ES-I3 (cell line): ENCODE results near the gene NFIC.
"Not testable (repeated sequence)": the region's sequence is repeated elsewhere in the genome, so short reads cannot be mapped to it uniquely, and the experiment has no call there.

Experiments
- H3K36me3 ChIP-seq: 2 replicates; pipeline ENCODE4 v1.6.1; 2013; ENCODE audit warnings: mild to moderate bottlenecking, low read length, control low read depth, moderate library complexity; ENCODE audit not compliant: insufficient read depth
- H3K4me1 ChIP-seq: 2 replicates; pipeline ENCODE4 v1.6.1; 2013; ENCODE audit warnings: mild to moderate bottlenecking, control low read depth, low read length; ENCODE audit not compliant: insufficient read depth
- H3K9ac ChIP-seq: 2 replicates; pipeline ENCODE4 v1.6.1; 2013; ENCODE audit warnings: low read depth, mild to moderate bottlenecking, low read length, moderate library complexity
- H3K9me3 ChIP-seq: 2 replicates; pipeline ENCODE4 v1.6.1; 2013; ENCODE audit warnings: mild to moderate bottlenecking, low read length, moderate library complexity; ENCODE audit not compliant: control insufficient read depth, insufficient read depth

Gene NFIC

GRCh38 chr19:3415695-3416094 is 49.3 kb downstream of the NFIC start:
- H3K4me1 ChIP-seq, result no peaks in the 10 kb centered on the region
- no peaks in the 10 kb centered on the region for H3K36me3 ChIP-seq
- H3K9ac ChIP-seq, result no peak overlapping the region
- no peaks in the 10 kb centered on the region for H3K9me3 ChIP-seq

- no peaks in the 10 kb centered on the region for H3K9me3 ChIP-seq
- H3K4me1 ChIP-seq, result no peaks in the 10 kb centered on the region
- H3K9ac ChIP-seq, result no peak overlapping the region
- no peaks in the 10 kb centered on the region for H3K36me3 ChIP-seq
These were observed 53.9 kb downstream of the NFIC start for GRCh38 chr19:3420244-3420755.

DNA sequence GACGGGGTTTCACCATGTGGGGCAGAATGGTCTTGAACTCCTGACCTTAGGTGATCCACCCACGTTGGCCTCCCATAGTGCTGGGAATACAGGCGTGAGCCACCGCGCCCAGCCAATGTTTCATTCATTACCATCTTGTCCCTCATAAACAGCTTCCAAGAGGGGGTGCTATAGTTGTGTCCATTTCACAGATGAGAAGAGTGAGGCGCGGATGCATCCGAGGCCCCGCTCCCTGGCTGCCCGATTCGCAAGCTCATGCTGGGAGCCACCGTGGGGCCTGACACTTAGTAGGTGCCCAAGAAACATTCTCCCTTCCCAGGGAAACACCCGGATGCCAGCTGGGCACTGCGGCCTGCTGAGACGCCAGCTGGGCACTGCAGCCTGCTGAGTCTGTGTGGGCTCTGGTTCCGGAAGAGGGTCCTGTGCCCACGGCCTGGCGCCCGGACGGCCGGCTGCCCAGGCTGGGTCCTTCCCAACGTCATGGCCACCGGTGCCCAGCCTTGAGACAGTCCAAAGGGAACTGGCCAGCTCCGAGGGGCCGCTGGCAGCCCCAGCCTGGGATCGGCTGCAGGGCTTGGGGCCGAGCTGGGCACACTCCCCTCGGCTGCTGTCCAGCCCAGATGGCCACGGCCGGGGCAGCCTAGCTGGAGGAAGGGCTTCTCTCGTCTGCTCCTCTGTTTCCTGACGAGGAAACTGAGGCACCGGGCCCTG is 54.7 kb downstream of the NFIC start:
- H3K9me3 ChIP-seq, result no peaks in the 10 kb centered on the region
- no peak overlapping the region for H3K9ac ChIP-seq
- no peaks in the 10 kb centered on the region for H3K4me1 ChIP-seq
- H3K36me3 ChIP-seq, result no peaks in the 10 kb centered on the region

DNA sequence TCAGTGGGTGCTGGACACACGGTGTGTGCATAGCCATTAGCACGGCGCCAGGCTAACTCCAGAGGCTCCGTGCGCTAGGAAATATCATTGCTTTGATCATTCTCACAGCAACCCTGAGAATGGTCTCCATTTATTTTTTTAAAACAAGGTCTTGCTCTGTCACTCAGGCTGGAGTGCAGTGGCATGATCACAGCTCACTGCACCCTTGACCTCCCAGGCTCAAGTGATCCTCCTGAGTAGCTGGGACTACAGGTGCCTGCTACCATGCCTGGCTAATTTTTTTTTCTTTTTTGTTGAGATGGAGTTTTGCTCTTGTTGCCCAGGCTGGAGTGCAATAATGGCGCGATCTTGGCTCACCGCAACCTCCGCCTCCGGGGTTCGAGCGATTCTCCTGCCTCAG is 55.3 kb downstream of the NFIC start:
- not testable (repeated sequence) for H3K36me3 ChIP-seq, H3K9ac ChIP-seq, H3K9me3 ChIP-seq, H3K4me1 ChIP-seq

DNA sequence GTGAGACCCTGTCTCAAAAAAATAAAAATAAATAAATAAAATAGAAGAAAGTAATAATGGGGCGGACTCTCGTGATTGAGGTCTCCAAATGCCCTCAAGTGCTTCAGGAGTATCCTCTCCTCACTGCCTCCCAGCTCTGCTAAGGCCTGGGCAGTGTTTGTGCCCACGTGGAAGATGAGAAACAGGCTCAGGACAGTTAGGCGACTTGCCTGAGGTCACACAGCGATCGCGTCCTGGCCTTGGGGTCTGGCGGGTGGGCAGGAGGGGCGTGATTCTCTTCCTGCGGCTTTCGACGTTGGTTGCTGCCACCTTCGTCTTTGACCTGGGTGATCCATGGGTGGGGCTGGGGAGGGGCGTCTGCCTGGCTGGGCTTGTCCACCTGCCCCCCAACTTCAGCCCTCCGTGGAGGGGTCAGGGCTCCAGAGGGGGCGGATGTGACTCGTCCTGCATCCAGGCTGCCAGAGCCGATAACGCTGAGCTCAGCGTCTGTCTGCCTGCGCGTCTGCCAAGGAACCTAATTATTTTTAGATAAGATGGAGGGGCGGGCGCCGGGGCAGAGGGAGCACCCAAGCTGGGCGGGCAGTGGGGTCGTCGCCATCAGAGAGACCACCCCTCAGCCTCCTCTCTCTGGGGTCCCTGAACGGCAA is 56.9 kb downstream of the NFIC start:
- Histone ChIP-seq H3K9me3 (no peaks in the 10 kb centered on the region), H3K4me1 (no peaks in the 10 kb centered on the region), H3K36me3 (no peaks in the 10 kb centered on the region), H3K9ac (no peak overlapping the region)

- Histone ChIP-seq H3K36me3 (no peaks in the 10 kb centered on the region), H3K9me3 (no peaks in the 10 kb centered on the region), H3K9ac (no peak overlapping the region), H3K4me1 (no peaks in the 10 kb centered on the region; the same call in 1 of the 2 replicates)
These were observed 60.0 kb downstream of the NFIC start for GRCh38 chr19:3426433-3426832.

DNA sequence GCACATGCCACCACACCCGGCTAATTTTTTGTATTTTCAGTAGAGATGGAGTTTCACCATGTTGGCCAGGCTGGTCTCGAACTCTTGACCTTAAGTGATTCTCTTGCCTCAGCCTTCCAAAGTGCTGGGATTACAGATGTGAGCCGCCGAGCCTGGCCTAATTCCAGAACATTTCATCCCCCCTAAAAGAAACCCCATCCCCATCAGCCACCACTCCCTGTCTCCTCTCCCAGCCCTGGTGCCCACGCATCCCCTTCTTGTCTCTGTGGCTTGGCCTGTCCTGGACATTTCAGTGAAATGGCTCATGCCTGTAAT is 63.9 kb downstream of the NFIC start:
- H3K4me1 ChIP-seq, H3K36me3 ChIP-seq, H3K9ac ChIP-seq, H3K9me3 ChIP-seq: not testable (repeated sequence)

DNA sequence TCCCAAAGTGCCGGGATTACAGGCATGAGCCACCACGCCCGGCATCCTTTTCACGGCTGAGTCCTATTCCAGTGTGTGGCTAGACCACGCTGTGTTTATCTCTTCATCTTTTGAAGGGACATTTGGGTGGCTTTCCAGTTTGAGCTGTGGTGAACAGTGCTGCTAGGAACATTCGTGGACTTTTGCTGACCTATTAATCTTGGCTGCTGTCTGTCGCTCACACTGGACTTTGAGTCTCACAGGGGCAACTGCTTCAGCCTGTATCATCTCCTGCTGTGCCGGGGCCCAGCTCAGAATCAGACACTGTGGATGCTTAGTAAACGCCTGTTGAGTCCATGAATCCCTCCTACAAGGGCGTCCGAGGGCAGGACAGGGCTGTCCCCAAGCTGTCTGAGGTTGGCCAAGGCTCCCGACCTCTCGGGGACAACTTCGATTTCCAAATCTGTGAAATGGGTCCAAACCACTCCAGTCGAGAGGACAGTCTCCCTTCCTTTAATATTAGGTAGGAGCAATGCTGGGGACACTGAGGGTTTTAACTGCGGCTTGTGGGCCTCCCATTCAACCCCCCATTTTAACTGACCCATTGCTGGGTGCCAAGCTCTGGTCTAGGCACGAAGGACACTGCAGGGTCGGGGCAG is 65.5 kb downstream of the NFIC start:
- Histone ChIP-seq H3K9me3 (no peaks in the 10 kb centered on the region), H3K4me1 (no peaks in the 10 kb centered on the region; the same call in 1 of the 2 replicates), H3K36me3 (no peaks in the 10 kb centered on the region), H3K9ac (no peak overlapping the region)

DNA sequence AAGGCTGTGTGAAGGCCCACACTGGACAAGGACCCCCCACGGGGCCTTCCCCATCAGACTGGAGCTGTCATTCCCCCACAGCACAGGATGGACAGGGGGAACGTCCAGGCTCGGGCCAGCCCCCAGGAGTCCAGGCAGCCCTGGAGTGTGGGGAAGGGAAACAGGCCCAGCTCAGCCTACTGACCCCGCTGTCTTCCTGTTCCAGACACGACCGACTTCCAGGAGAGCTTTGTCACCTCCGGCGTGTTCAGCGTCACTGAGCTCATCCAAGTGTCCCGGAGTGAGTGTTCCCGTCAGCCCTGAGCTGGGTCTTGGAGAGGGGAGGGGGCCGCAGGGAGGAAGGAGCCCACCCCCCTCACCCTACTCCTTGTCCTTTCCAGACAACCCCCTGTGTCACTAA is 66.9 kb downstream of the NFIC start:
- no peaks in the 10 kb centered on the region for H3K36me3 ChIP-seq
- H3K9ac ChIP-seq, result no peak overlapping the region
- no peaks in the 10 kb centered on the region for H3K9me3 ChIP-seq
- H3K4me1 ChIP-seq, result no peaks in the 10 kb centered on the region; the same call in 1 of the 2 replicates

GRCh38 chr19:3433805-3434540 is 67.6 kb downstream of the NFIC start:
- H3K36me3 ChIP-seq, result no peaks in the 10 kb centered on the region
- H3K9ac ChIP-seq, result peak overlapping the region; percentile 75; the same call in 1 of the 2 replicates
- no peaks in the 10 kb centered on the region for H3K9me3 ChIP-seq
- H3K4me1 ChIP-seq, result no peaks in the 10 kb centered on the region

DNA sequence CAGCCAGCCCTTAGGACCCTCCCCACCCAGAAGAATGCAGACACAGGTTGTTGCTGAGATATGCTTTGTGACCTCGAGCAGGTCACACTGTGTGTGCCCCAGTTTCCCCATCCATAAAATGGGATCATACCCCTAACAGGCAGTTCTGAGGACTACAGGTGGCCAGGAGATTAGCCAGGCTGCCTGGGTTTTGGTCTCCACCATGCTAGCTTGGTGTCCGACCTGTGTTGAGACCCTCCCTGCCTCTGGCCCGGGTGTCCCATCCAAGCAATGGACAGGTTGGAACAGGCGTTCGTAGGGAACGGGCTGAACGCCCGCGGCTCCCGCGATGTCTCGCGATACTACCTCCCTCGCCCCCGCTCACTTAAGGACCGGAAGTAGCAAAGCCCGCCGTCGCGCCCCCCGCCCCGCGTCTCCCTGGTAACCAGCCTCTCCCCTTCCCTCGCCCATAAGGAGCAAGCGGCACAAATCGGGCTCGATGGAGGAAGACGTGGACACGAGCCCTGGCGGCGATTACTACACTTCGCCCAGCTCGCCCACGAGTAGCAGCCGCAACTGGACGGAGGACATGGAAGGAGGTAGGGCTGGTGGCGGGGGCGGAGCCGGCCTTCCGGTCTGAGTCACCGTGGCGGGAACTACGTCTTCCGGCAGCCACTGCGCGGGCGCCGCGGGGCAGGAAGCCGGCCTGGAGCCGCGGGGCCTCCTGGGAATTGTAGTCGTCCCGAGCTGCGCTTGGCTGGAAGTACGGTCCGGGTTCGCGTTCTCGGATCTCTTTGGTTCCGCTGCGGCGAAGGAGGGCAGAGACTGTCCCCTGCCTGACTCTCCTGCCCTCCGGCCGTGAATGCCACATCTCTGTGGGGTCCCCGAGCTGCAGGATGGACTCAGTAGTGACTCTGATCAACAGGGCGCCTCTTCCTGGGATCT is 68.5 kb downstream of the NFIC start:
- no peaks in the 10 kb centered on the region for H3K36me3 ChIP-seq
- no peaks in the 10 kb centered on the region for H3K4me1 ChIP-seq
- no peaks in the 10 kb centered on the region for H3K9me3 ChIP-seq
- peak overlapping the region; percentile 75 for H3K9ac ChIP-seq

GRCh38 chr19:3440082-3440481 is 73.7 kb downstream of the NFIC start:
- Histone ChIP-seq H3K4me1 (peaks cover 10% of the 10 kb centered on the region), H3K9me3 (no peaks in the 10 kb centered on the region), H3K9ac (no peak overlapping the region), H3K36me3 (no peaks in the 10 kb centered on the region)

DNA sequence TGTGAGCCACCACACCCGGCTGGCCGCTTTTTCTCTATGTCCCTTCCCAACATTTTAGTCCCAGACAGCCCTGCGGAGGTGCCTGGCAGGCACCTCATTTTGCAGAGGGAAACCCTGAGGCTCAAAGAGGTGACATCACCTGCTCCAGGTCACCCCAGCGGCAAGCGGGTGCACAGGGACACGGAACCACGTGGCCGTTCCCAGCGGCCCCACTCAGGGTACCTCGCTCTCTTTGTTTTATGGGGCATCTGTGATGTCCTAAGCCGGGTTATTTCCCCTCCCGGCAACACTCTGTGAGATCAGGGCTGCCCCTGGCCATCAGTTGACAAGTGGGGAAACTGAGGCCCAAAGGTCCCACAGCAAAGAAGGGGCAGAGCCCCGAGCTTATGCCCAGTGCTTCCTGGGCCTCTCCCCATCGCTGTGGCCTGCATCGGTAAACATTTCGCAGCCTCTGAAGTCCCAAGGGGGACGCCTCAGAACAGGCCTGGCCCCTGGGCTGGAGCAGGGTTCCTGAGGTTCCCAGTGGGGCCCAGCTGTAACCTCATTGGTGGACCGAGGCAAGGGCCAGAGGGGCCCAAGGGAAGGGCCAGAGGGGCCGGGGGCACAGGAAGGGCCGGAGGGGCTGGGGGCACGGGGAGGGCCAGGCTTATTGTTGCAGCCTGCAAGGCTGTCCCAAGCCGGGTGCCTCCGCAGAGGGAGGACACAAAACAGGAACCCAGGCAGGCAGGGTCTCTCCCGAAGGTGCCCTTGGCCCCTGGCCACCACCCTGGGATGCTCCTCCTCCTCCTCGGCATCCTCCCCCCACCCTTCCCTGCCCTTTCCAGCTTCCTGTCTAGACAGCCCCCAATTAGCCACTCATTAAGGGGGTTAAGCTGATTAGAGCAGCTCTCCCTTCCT is 75.0 kb downstream of the NFIC start:
- H3K9ac ChIP-seq, result no peak overlapping the region
- no peaks in the 10 kb centered on the region for H3K9me3 ChIP-seq
- H3K36me3 ChIP-seq, result no peaks in the 10 kb centered on the region
- peaks cover 10% of the 10 kb centered on the region for H3K4me1 ChIP-seq
